NCI-H2196 (cell line): ENCODE measurements around the gene FFAR1.
"Not testable (repeated sequence)": the region's sequence is repeated elsewhere in the genome, so short reads cannot be mapped to it uniquely, and the experiment has no call there.

Experiments
- DNase-seq: peaks from one replicate; lab custom pipeline; 2025; ENCODE audit not compliant: unreplicated experiment; lab: John Stamatoyannopoulos, UW

FFAR1 gene

GRCh38 chr19:35341006-35341405, 6.7 kb upstream of the FFAR1 start:
- no peak for DNase-seq

- no peak for DNase-seq
These were observed 6.0 kb upstream of the FFAR1 start for GRCh38 chr19:35341565-35342225.

- no peak for DNase-seq
These were observed 5.3 kb upstream of the FFAR1 start for GRCh38 chr19:35342430-35342829.

GRCh38 chr19:35344511-35345031, 3.1 kb upstream of the FFAR1 start:
- DNase-seq = no peak

- no peak for DNase-seq
These were observed 2.0 kb upstream of the FFAR1 start for GRCh38 chr19:35345671-35346111.

- DNase-seq = no peak
These were observed 1.3 kb upstream of the FFAR1 start for GRCh38 chr19:35346193-35347052.

GRCh38 chr19:35347930-35348298, 212 bp downstream of the FFAR1 start:
- no peak for DNase-seq

- no peak for DNase-seq
These were observed 1.4 kb downstream of the FFAR1 start for GRCh38 chr19:35348911-35349611.

GRCh38 chr19:35349614-35350521, 2.2 kb downstream of the FFAR1 start:
- no peak for DNase-seq

- DNase-seq = no peak
These were observed 2.9 kb downstream of the FFAR1 start for GRCh38 chr19:35350591-35350990.

- DNase-seq = no peak
These were observed 3.9 kb downstream of the FFAR1 start for GRCh38 chr19:35351411-35352176.

- DNase-seq = no peak
These were observed 4.4 kb downstream of the FFAR1 start for GRCh38 chr19:35352177-35352447.

- peak; percentile 83 for DNase-seq
These were observed 5.0 kb downstream of the FFAR1 start for GRCh38 chr19:35352448-35353304.

GRCh38 chr19:35353635-35354034, 5.9 kb downstream of the FFAR1 start:
- DNase-seq = no peak

- DNase-seq = no peak
These were observed 7.2 kb downstream of the FFAR1 start for GRCh38 chr19:35354898-35355297.

- no peak for DNase-seq
These were observed 8.2 kb downstream of the FFAR1 start for GRCh38 chr19:35355791-35356460.

GRCh38 chr19:35357867-35358573, 10.3 kb downstream of the FFAR1 start, which contains the start of gene FFAR3:
Gene FFAR3 (plus strand): TSS chr19:35358460. CDS start chr19:35358891, 431 bp downstream.
- no peak for DNase-seq

- DNase-seq = not testable (repeated sequence)
These were observed 11.1 kb downstream of the FFAR1 start for GRCh38 chr19:35358834-35359233.
